HG03103 (cell line): ENCODE measurements around the gene RNFT2.

ENCODE experiments used
- ATAC-seq: cut with Tn5 transposase; IDR thresholded peaks from one replicate; pipeline ENCODE4 v1.9.1; 2021; ENCODE audit warnings: low read depth; ENCODE audit not compliant: unreplicated experiment

The RNFT2 gene

DNA sequence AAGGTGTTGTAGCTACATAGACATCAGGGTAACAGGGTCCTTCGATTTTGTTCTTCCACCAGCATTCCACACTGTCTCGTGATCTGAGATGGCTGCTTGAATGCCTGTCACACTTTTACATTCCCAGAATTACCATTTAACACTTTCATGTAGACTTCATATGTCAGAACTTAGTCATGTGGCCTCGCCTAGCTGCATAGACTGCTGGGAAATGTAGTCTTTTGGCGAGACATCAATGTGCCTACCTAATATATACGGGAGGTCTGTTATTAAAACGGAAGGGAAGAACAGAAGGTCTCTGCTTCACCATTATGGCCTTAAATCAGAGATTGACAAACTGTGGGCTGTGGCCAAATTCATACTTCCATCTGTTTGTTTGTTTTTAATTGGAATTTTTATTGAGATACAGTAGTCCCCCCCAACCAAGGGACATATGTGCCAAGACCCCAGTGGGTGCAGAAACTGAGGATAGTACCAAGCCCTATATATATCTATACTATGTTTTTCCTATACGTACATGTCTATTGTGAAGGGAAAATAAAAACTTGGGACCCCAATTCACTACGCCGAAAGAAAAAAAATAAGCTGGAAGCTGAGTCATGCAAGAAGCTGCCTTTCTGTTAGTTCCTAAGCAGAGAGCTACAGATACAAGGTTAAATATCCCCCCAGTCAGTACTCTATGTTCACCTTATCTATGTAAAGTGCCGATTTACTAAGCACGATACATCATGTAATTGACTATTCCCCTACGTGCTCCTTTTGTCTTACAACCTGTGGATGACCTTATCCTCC lies 154.4 kb downstream of the RNFT2 start:
- ATAC-seq: no peak

- no peak for ATAC-seq
Observed at GRCh38 chr12:116894913-116895312, 156.8 kb downstream of the RNFT2 start.

DNA sequence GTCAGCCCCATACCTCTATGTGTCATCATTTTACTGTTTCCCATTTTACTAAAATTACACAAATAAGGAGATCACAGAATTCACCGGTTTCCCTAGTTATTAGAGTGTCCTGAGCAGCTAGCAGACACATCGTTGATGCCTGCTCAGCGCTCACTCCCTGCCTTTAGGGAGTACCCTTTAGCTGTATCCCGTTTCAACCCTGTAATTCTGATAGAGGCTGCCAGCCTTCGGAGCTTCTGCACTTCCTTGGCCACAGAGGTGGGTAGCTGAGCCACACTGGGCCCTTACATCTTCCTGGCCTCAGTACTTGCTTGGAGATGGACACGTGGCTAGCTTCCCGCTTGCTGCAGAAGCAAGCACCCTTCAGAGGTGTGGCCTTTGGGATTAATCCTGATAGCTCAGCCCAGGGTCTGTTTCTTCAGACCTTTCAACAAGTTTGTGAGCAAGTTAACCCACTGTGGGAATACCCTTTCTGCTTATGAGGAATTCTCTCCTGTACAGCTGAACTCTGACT lies 158.4 kb downstream of the RNFT2 start:
- no peak for ATAC-seq

GRCh38 chr12:116897476-116897875 lies 159.4 kb downstream of the RNFT2 start:
- ATAC-seq: no peak

DNA sequence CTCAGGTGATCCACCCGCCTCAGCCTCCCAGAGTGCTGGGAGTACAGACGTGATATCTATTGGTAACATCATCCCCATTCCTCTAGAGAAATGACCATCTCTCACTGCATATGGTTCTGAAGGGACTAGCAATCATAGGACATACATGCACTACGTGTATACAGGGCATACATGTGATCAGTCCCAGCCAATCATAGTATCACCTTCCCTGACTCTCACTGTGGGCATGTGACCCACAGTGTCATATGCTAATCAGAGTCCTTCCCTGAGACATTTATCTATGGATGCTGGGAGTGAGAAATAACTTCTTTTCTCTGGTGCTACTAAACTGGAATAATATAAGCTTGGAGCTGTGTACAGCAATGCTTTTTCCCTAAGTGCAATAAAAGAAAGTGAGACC lies 160.6 kb downstream of the RNFT2 start:
- no peak for ATAC-seq

GRCh38 chr12:116901612-116902011 lies 163.5 kb downstream of the RNFT2 start:
- ATAC-seq: no peak
